Upper lobe of left lung (tissue), 4 donors: ENCODE data around the gene ACVR2B.

Experiments used
- POLR2A ChIP-seq, 4 donors: fragments of 450-650 bp; IDR thresholded peaks; one replicate each; pipeline ENCODE4 v1.5.1; 2016 to 2017; ENCODE audit warnings: antibody characterized with exemption in 4 of 4, mild to moderate bottlenecking in 2 of 4
- TF ChIP-seq, protein P1 (sequence below), 6 experiments: fragments of 450-650 bp in 4 of 6; fragments of 200-600 bp in 2 of 6; sonication (generic) in 2 of 6; IDR thresholded peaks; one replicate each; pipeline ENCODE4 v1.5.1; 2016 to 2019; ENCODE audit warnings: antibody characterized with exemption in 6 of 6

DNA sequence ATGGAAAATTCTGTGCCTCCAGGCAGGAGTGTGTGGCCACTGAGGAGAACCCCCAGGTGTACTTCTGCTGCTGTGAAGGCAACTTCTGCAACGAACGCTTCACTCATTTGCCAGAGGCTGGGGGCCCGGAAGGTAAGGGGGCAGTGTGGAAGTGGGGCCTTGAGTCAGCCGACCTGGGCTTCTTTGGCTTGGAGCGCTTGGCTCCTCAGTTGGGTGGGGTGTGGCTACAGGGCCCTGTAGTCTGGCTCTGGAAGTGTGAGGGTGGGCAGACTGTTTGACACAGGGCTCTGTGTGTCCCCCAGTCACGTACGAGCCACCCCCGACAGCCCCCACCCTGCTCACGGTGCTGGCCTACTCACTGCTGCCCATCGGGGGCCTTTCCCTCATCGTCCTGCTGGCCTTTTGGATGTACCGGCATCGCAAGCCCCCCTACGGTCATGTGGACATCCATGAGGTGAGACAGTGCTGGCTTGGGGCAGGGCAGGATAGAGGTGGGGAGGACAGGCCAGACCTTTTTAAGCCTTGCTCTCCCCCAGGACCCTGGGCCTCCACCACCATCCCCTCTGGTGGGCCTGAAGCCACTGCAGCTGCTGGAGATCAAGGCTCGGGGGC is 24.3 kb downstream of the ACVR2B start:
- TF ChIP-seq, protein P1, sequence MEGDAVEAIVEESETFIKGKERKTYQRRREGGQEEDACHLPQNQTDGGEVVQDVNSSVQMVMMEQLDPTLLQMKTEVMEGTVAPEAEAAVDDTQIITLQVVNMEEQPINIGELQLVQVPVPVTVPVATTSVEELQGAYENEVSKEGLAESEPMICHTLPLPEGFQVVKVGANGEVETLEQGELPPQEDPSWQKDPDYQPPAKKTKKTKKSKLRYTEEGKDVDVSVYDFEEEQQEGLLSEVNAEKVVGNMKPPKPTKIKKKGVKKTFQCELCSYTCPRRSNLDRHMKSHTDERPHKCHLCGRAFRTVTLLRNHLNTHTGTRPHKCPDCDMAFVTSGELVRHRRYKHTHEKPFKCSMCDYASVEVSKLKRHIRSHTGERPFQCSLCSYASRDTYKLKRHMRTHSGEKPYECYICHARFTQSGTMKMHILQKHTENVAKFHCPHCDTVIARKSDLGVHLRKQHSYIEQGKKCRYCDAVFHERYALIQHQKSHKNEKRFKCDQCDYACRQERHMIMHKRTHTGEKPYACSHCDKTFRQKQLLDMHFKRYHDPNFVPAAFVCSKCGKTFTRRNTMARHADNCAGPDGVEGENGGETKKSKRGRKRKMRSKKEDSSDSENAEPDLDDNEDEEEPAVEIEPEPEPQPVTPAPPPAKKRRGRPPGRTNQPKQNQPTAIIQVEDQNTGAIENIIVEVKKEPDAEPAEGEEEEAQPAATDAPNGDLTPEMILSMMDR (IDR thresholded peaks at IDR 0.05), result no peak
- TF ChIP-seq POLR2A (IDR thresholded peaks at IDR 0.05), result no peak
